Karpas-422 (cell line): ENCODE measurements around the gene KIF6. TPM values are rescaled to one million over a fixed set of nuclear protein-coding genes. Genes with fewer than 3 reads are reported as not detected.

Source experiments
- DNase-seq: peaks from one replicate; pipeline ENCODE4 v3.0.0-alpha.2; 2015
- H2AFZ ChIP-seq: fragments of 200-600 bp; sonication (generic); 2 replicates; pipeline ENCODE4 v1.6.1; 2014; ENCODE audit warnings: antibody characterized with exemption, low read length, mixed read lengths
- H3K27ac ChIP-seq: fragments of 200-600 bp; sonication (generic); 2 replicates; pipeline ENCODE4 v1.5.1; 2014; ENCODE audit warnings: mild to moderate bottlenecking, low read length, moderate library complexity
- H3K27me3 ChIP-seq: fragments of 200-600 bp; sonication (generic); 2 replicates; pipeline ENCODE4 v1.6.1; 2014; ENCODE audit warnings: low read length, mixed read lengths
- H3K36me3 ChIP-seq: fragments of 200-600 bp; sonication (generic); 2 replicates; pipeline ENCODE4 v1.6.1; 2014; ENCODE audit warnings: low read length, mixed read lengths; ENCODE audit not compliant: insufficient read depth
- H3K4me1 ChIP-seq: fragments of 200-600 bp; sonication (generic); 2 replicates; pipeline ENCODE4 v1.6.1; 2014; ENCODE audit warnings: mild to moderate bottlenecking, low read length, mixed read lengths
- H3K4me2 ChIP-seq: fragments of 200-600 bp; sonication (generic); 2 replicates; pipeline ENCODE4 v1.6.1; 2014; ENCODE audit warnings: low read length, low read depth, mild to moderate bottlenecking; ENCODE audit not compliant: poor library complexity, severe bottlenecking
- H3K4me3 ChIP-seq: fragments of 200-600 bp; sonication (generic); 2 replicates; pipeline ENCODE4 v1.5.1; 2014; ENCODE audit warnings: mild to moderate bottlenecking, antibody characterized with exemption, low read length, mixed read lengths
- H3K79me2 ChIP-seq: fragments of 200-600 bp; sonication (generic); 2 replicates; pipeline ENCODE4 v1.6.1; 2014; ENCODE audit warnings: mild to moderate bottlenecking, low read length, mixed read lengths
- H3K9ac ChIP-seq: fragments of 200-600 bp; sonication (generic); 2 replicates; pipeline ENCODE4 v1.6.0; 2014; ENCODE audit warnings: low read length
- H3K9me2 ChIP-seq: fragments of 200-600 bp; sonication (generic), shearing (Covaris generic); replicated peaks from 2 replicates; pipeline ENCODE4 v1.6.0; 2014; ENCODE audit warnings: mild to moderate bottlenecking, low read length, moderate library complexity; ENCODE audit not compliant: insufficient read depth
- H3K9me3 ChIP-seq: fragments of 300-700, 200-600 bp; sonication (generic); 2 replicates; pipeline ENCODE4 v1.6.1; 2014; ENCODE audit warnings: low read length, mixed read lengths
- H4K20me1 ChIP-seq: fragments of 200-600 bp; sonication (generic); 2 replicates; pipeline ENCODE4 v1.6.1; 2014; ENCODE audit warnings: mild to moderate bottlenecking, antibody characterized with exemption, low read length, low read depth; ENCODE audit not compliant: insufficient read depth
- total RNA-seq: library from RNA; depleted of rRNA; stranded (reverse); fragments of >200 nt; shearing (Covaris generic); gene quantifications from 2 replicates; pipeline ENCODE4 v1.2.3, GENCODE V29; 2014; ENCODE audit warnings: low replicate concordance

The KIF6 gene
- total RNA-seq, 1 experiment from 2014 or later: not detected

- H2AFZ ChIP-seq: no peak overlapping the region
These were observed 313.7 kb downstream of the KIF6 start for GRCh38 chr6:39411465-39411864.

DNA sequence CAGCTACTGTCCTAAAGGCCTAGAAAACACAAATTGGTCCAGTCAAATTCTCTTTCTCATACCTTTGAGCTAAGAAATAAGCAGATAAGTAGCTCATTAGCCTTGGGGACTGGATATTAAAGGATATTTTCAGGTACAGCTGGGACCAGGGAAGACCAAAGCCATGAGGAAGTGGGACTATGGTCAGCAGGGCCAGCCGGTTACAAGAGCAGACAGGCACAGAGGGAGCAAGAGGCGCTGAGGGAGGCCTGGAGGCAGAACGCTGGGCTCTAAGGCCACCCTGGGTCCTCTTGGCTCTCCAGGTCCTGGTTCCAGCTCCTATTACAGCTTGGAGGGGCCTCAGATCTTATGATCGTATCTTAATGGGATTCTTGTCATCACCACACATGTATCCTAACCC is 314.2 kb downstream of the KIF6 start:
- Histone ChIP-seq H3K27me3 (no peaks in the 10 kb centered on the region), H3K9me2 (no peaks in the 10 kb centered on the region)

More at GRCh38 chr6:39411465-39411864, 313.7 kb downstream of the KIF6 start:
- H3K27ac ChIP-seq: no peak overlapping the region
- no peaks in the 10 kb centered on the region for H3K27me3 ChIP-seq
- no peaks in the 10 kb centered on the region for H3K79me2 ChIP-seq
- H3K4me1 ChIP-seq: no peaks in the 10 kb centered on the region
- no peaks in the 10 kb centered on the region for H3K36me3 ChIP-seq
- H4K20me1 ChIP-seq: no peaks in the 10 kb centered on the region
- H3K9me2 ChIP-seq: no peaks in the 10 kb centered on the region
- no peak overlapping the region for H3K4me3 ChIP-seq
- no peak overlapping the region for H3K9ac ChIP-seq
- no peak for DNase-seq
- no peak overlapping the region for H3K4me2 ChIP-seq
- no peaks in the 10 kb centered on the region for H3K9me3 ChIP-seq

DNA sequence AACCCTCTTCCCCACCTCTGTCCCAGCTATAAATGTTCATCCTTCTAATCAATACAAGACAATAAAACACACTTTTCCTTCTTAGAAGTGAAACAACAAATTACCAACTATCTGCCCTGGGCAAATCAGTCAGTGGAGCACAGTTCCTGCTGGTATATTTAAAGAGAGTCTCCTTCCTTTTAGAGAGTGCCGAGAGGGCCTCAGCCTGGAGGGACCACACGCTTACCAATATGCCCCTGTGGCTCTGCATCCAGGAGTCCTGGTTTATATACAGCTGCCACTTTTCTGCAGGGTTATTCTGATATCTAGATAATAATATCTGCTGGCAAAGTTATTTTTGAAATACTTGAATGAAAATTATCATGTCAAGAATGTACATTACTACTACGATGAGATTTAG is 315.3 kb downstream of the KIF6 start:
- H3K4me1 ChIP-seq: no peaks in the 10 kb centered on the region
- H2AFZ ChIP-seq: no peak overlapping the region
- H3K27me3 ChIP-seq: no peaks in the 10 kb centered on the region
- no peak overlapping the region for H3K27ac ChIP-seq
- H4K20me1 ChIP-seq: no peaks in the 10 kb centered on the region
- no peaks in the 10 kb centered on the region for H3K9me2 ChIP-seq
- H3K4me2 ChIP-seq: no peak overlapping the region
- H3K9ac ChIP-seq: no peak overlapping the region
- no peaks in the 10 kb centered on the region for H3K9me3 ChIP-seq
- H3K4me3 ChIP-seq: no peak overlapping the region
- H3K36me3 ChIP-seq: no peaks in the 10 kb centered on the region
- H3K79me2 ChIP-seq: no peaks in the 10 kb centered on the region
- DNase-seq: no peak

More for the DNA sequence above, 314.2 kb downstream of the KIF6 start:
- no peak overlapping the region for H3K4me2 ChIP-seq
- H3K4me1 ChIP-seq: no peaks in the 10 kb centered on the region
- no peak overlapping the region for H3K27ac ChIP-seq
- H3K9ac ChIP-seq: no peak overlapping the region
- no peak overlapping the region for H2AFZ ChIP-seq
- no peaks in the 10 kb centered on the region for H3K79me2 ChIP-seq
- DNase-seq: no peak
- H4K20me1 ChIP-seq: no peaks in the 10 kb centered on the region
- H3K36me3 ChIP-seq: no peaks in the 10 kb centered on the region
- H3K4me3 ChIP-seq: no peak overlapping the region
- no peaks in the 10 kb centered on the region for H3K9me3 ChIP-seq

DNA sequence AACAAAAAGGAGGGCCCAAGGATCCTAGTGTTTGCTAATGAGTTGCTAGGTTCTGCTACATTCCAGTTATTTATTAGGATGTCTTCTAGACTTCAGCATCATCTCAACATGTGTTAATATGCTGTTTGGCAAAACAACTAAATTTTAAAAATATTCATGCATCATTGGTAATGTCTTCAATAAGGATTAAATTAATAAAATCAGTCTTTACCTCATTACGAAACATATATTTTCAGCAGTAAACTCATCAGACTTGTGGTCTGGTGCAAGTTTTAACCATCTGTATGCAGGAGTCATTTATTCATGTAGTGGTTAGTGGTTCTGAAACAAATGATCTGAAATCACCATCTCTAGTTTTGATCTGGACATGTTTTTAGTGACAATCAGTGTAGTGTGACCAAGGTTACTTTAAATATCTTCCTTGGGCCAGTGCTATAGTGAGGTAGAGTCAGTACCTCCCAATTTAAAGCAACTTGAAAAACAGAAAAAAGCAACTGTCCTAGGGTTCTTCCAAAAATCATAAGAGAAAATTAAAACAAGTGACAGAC is 317.7 kb downstream of the KIF6 start:
- no peak for DNase-seq
- no peak overlapping the region for H3K9ac ChIP-seq
- no peaks in the 10 kb centered on the region for H3K4me1 ChIP-seq
- no peak overlapping the region for H3K27ac ChIP-seq
- H3K4me2 ChIP-seq: no peak overlapping the region
- H3K79me2 ChIP-seq: no peaks in the 10 kb centered on the region
- no peaks in the 10 kb centered on the region for H3K27me3 ChIP-seq
- H3K9me2 ChIP-seq: no peaks in the 10 kb centered on the region
- H3K4me3 ChIP-seq: no peak overlapping the region
- no peak overlapping the region for H2AFZ ChIP-seq
- no peaks in the 10 kb centered on the region for H3K9me3 ChIP-seq
- H3K36me3 ChIP-seq: no peaks in the 10 kb centered on the region
- H4K20me1 ChIP-seq: no peaks in the 10 kb centered on the region

- no peaks in the 10 kb centered on the region for H3K9me2 ChIP-seq
- H3K9me3 ChIP-seq: no peaks in the 10 kb centered on the region
- no peaks in the 10 kb centered on the region for H3K79me2 ChIP-seq
- no peak overlapping the region for H3K27ac ChIP-seq
- H3K9ac ChIP-seq: no peak overlapping the region
- no peaks in the 10 kb centered on the region for H3K27me3 ChIP-seq
- H2AFZ ChIP-seq: no peak overlapping the region
- H3K4me2 ChIP-seq: no peak overlapping the region
- no peak overlapping the region for H3K4me3 ChIP-seq
- DNase-seq: no peak
- no peaks in the 10 kb centered on the region for H3K4me1 ChIP-seq
- no peaks in the 10 kb centered on the region for H3K36me3 ChIP-seq
- no peaks in the 10 kb centered on the region for H4K20me1 ChIP-seq
These were observed 320.9 kb downstream of the KIF6 start for GRCh38 chr6:39404312-39404711.

DNA sequence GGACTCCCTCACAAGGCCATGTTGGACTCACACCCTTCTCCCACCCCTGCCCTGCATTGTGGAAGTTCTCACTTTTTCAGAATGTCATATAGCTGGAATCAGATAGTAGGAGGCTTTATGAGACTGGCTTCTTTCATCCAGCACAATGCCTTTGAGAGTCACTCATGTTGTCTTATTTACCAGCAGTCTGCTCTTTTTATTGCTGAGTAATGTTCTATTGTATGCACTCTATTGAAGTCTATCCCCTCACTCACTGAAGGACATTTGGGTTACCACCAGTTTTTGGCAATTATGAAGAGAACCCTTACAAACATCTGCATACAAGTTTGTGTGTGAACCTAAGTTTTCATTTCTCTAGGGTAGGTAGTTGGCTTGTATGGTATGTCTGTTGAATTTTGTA is 321.9 kb downstream of the KIF6 start:
- H3K27ac ChIP-seq: no peak overlapping the region
- H3K4me2 ChIP-seq: no peak overlapping the region
- no peaks in the 10 kb centered on the region for H3K4me1 ChIP-seq
- no peak overlapping the region for H3K9ac ChIP-seq
- no peaks in the 10 kb centered on the region for H3K27me3 ChIP-seq
- DNase-seq: no peak
- H4K20me1 ChIP-seq: no peaks in the 10 kb centered on the region
- no peaks in the 10 kb centered on the region for H3K79me2 ChIP-seq
- no peaks in the 10 kb centered on the region for H3K9me2 ChIP-seq
- H3K9me3 ChIP-seq: no peaks in the 10 kb centered on the region
- H2AFZ ChIP-seq: no peak overlapping the region
- H3K36me3 ChIP-seq: no peaks in the 10 kb centered on the region
- no peak overlapping the region for H3K4me3 ChIP-seq

DNA sequence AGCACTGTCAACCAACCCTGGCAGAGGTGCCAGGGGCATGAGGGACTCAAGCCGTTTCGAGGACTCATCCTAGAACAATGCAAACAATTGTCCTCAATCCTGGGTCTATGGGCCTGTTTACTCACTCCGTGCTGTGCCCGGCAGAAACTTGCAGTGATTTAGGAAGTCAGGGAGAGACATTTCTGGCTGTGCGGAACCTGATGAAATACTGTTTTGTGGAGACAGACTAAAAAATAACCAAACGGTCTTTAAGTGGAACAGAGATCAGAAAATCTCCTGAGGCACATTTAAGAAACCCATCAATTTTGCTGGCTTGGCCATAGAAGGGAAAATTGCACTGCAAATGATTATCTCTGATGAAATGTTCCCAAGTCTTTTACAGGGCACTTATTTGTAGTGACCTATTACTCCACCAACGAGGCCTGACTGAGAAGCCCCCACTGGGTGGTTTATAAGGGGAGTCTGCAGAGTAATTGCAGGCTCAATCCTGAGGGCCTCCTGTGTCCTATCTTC is 322.9 kb downstream of the KIF6 start:
- Histone ChIP-seq H3K9ac (no peak overlapping the region), H4K20me1 (no peaks in the 10 kb centered on the region), H3K4me3 (no peak overlapping the region), H3K4me1 (no peaks in the 10 kb centered on the region), H3K36me3 (no peaks in the 10 kb centered on the region), H3K4me2 (no peak overlapping the region), H3K9me2 (no peaks in the 10 kb centered on the region), H3K9me3 (no peaks in the 10 kb centered on the region), H3K27me3 (no peaks in the 10 kb centered on the region), H3K27ac (no peak overlapping the region), H2AFZ (no peak overlapping the region), H3K79me2 (no peaks in the 10 kb centered on the region)
- DNase-seq: no peak

DNA sequence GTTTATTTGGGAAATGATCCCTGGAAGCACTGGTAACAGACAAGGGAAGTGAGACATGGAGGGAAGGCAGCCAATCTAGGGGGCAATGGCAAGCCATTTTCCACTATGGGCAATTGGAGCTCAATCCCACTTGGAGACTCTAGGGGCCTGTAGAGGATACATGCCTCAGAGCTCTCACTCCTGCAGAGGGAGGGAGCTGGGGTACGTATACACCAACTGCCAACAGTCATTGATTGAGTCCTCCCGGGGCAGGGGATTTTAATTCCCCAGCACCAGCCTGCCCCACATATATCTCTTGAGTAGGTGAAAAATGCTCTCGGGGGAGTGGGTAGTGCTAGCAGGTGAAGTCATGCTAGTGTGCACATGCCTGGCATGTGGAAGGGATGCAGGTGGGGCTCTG is 323.8 kb downstream of the KIF6 start:
- no peak overlapping the region for H2AFZ ChIP-seq
- no peak overlapping the region for H3K27ac ChIP-seq
- no peak for DNase-seq
- H3K9ac ChIP-seq: no peak overlapping the region
- no peaks in the 10 kb centered on the region for H3K9me2 ChIP-seq
- no peak overlapping the region for H3K4me2 ChIP-seq
- H3K27me3 ChIP-seq: no peaks in the 10 kb centered on the region
- no peak overlapping the region for H3K4me3 ChIP-seq
- H3K9me3 ChIP-seq: no peaks in the 10 kb centered on the region
- no peaks in the 10 kb centered on the region for H4K20me1 ChIP-seq
- no peaks in the 10 kb centered on the region for H3K36me3 ChIP-seq
- no peaks in the 10 kb centered on the region for H3K79me2 ChIP-seq
- H3K4me1 ChIP-seq: no peaks in the 10 kb centered on the region
